Measurements from ENCODE around the gene PACS2.

- TF ChIP-seq CTCF (IDR thresholded peaks at IDR 0.05; ENCODE audit: control extremely low read depth in 1 of 3, insufficient read depth in 1 of 3, low read depth in 1 of 3, low read length in 3 of 3) (no peak), PHF8 (conservative IDR thresholded peaks at IDR 0.05; ENCODE audit: low read depth, low read length) (no peak)
Observed at GRCh38 chr14:105391541-105391940, 77.0 kb downstream of the PACS2 start.

Data from H1 (cell line).